Calu3 (cell line): Measurements from ENCODE around the gene TGFA. TPM values are rescaled to one million over a fixed set of nuclear protein-coding genes. Genes with fewer than 3 reads are reported as not detected.

ENCODE experiments used
- BruUV-seq: library from RNA; stranded (reverse); fragments of 400-500 nt; replicated peaks from 2 replicates; lab custom pipeline; 2021; lab: Mats Ljungman, UMichigan
- CTCF ChIA-PET: fragments of 300-600 bp; sonication (Branson Sonifier 250); formaldehyde crosslinking; loops from one replicate; lab custom pipeline; 2022; ENCODE audit warnings: antibody characterized with exemption; lab: Charles Lee
- DNase-seq: peaks from one replicate; pipeline ENCODE4 v3.0.0; 2022
- H3K27ac Mint-ChIP-seq: one replicate; pipeline ENCODE4 v1.8.0; 2022; ENCODE audit warnings: mixed read lengths; ENCODE audit not compliant: unreplicated experiment
- H3K27me3 Mint-ChIP-seq: one replicate; pipeline ENCODE4 v1.8.0; 2022; ENCODE audit warnings: mixed read lengths; ENCODE audit not compliant: unreplicated experiment
- H3K36me3 Mint-ChIP-seq: one replicate; pipeline ENCODE4 v1.8.0; 2022; ENCODE audit warnings: mild to moderate bottlenecking, moderate library complexity, mixed read lengths; ENCODE audit not compliant: insufficient read depth, unreplicated experiment
- H3K4me1 Mint-ChIP-seq: one replicate; pipeline ENCODE4 v1.8.0; 2022; ENCODE audit warnings: mild to moderate bottlenecking, low read depth, mixed read lengths; ENCODE audit not compliant: unreplicated experiment
- H3K4me3 Mint-ChIP-seq: one replicate; pipeline ENCODE4 v1.8.0; 2022; ENCODE audit warnings: mild to moderate bottlenecking, low read depth, moderate library complexity, mixed read lengths; ENCODE audit not compliant: unreplicated experiment
- H3K9me3 Mint-ChIP-seq: one replicate; pipeline ENCODE4 v1.8.0; 2022; ENCODE audit warnings: low read depth, mixed read lengths; ENCODE audit not compliant: unreplicated experiment
- intact Hi-C: fragments of 100-400 bp; cut with micrococcal nuclease; formaldehyde crosslinking; loops from one replicate; pipeline ENCODE4 v1.10.0; 2022; ENCODE audit not compliant: unreplicated experiment
- total RNA-seq: library from RNA; stranded (reverse); gene quantifications from 2 replicates; pipeline ENCODE4 v1.2.3, GENCODE V29; 2022
- TF ChIP-seq, protein P1 (sequence below): fragments of 200-600 bp; IDR thresholded peaks from one replicate; pipeline ENCODE4 v1.8.0; 2022; ENCODE audit warnings: antibody characterized with exemption; ENCODE audit not compliant: unreplicated experiment

Gene TGFA
- total RNA-seq, 1 experiment from 2014 or later, result 80.0 TPM

DNA sequence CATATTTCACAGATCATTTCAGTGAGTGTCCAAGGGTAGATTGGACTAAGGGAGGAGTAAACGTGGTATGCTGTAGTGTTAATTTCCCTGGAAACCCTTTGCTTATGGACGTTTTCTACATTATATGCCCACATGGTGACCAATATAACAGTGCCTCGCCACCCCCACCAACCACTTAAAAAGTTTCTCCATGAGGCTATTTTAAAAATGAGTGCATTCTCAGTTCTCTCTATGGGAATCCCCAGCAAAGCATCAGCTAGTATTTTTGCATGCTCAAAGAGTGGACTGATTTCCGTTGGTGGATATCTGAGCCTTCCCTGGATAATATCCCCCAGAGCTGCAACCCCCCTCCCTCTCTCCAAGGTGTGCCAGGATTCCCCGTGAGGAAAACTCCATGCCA lies 73.2 kb downstream of the TGFA start:
- Mint-ChIP-seq H3K4me1 (peaks cover 10% of the 10 kb centered on the region), H3K4me3 (no peak overlapping the region), H3K36me3 (peaks cover 5% of the 10 kb centered on the region), H3K27me3 (no peaks in the 10 kb centered on the region), H3K9me3 (no peaks in the 10 kb centered on the region), H3K27ac (no peak overlapping the region)
- CTCF ChIA-PET, result interaction anchor here (1.0 kb wide), 1 partner anchor 16 kb away, joined by 3 read pairs; no protein-coding TSS in a partner anchor
- intact Hi-C loops, result no loop called here
- DNase-seq, result no peak
- BruUV-seq, result no TSS peak
- TF ChIP-seq, protein P1, sequence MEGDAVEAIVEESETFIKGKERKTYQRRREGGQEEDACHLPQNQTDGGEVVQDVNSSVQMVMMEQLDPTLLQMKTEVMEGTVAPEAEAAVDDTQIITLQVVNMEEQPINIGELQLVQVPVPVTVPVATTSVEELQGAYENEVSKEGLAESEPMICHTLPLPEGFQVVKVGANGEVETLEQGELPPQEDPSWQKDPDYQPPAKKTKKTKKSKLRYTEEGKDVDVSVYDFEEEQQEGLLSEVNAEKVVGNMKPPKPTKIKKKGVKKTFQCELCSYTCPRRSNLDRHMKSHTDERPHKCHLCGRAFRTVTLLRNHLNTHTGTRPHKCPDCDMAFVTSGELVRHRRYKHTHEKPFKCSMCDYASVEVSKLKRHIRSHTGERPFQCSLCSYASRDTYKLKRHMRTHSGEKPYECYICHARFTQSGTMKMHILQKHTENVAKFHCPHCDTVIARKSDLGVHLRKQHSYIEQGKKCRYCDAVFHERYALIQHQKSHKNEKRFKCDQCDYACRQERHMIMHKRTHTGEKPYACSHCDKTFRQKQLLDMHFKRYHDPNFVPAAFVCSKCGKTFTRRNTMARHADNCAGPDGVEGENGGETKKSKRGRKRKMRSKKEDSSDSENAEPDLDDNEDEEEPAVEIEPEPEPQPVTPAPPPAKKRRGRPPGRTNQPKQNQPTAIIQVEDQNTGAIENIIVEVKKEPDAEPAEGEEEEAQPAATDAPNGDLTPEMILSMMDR, result no peak

DNA sequence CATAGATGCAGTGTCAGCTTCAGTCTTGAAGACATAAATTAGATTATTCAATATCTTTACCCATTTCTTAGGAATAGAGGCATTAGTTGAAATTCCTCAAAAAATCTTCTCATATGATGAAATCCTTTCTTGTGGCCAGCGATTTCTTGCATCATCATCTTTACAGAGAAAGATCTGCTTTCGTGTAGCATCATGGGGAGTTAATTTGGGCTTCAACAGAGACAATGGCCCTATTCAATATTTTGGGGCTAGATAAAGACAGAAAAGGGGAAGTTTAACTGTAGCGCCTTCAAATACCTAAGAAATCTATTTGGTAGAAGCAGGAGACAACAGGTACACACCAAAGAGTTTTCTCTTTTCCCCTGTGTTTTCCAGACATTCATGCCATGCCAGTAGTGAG lies 73.8 kb downstream of the TGFA start:
- H3K4me3 Mint-ChIP-seq, result no peak overlapping the region
- no peaks in the 10 kb centered on the region for H3K9me3 Mint-ChIP-seq
- intact Hi-C loops, result no loop called here
- BruUV-seq, result no TSS peak
- TF ChIP-seq, protein P1, result no peak
- H3K4me1 Mint-ChIP-seq, result peaks cover 10% of the 10 kb centered on the region
- CTCF ChIA-PET, result no interaction called here
- H3K27ac Mint-ChIP-seq, result no peak overlapping the region
- no peaks in the 10 kb centered on the region for H3K27me3 Mint-ChIP-seq
- H3K36me3 Mint-ChIP-seq, result peaks cover 5% of the 10 kb centered on the region
- DNase-seq, result no peak

DNA sequence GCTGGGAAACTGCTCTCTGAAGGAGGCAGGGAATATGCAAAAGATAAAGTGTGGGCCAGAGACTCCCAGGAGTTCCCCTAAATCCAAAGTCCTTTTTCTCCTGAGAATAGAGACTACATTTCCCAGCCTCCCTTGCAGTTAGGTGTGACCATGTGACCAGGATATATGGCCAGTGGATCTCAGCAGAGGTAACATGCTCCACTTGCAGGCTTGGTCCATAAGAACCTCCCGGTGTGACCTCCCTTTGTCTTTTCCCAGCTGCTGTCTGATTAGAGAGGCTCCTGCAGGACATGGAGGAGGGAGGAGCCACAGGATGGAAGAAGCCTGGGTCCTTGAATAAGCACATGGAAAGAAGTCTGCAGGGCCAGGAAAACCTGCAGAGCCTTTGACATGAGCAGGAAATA lies 76.2 kb downstream of the TGFA start:
- no TSS peak for BruUV-seq
- TF ChIP-seq, protein P1, result no peak
- peaks cover 31% of the 10 kb centered on the region for H3K4me1 Mint-ChIP-seq
- CTCF ChIA-PET, result no interaction called here
- intact Hi-C loops, result no loop called here
- H3K9me3 Mint-ChIP-seq, result no peaks in the 10 kb centered on the region
- peaks cover 5% of the 10 kb centered on the region for H3K36me3 Mint-ChIP-seq
- no peaks in the 10 kb centered on the region for H3K27me3 Mint-ChIP-seq
- no peak overlapping the region for H3K27ac Mint-ChIP-seq
- H3K4me3 Mint-ChIP-seq, result no peak overlapping the region
- no peak for DNase-seq

GRCh38 chr2:70475266-70475665 lies 78.4 kb downstream of the TGFA start:
- no TSS peak for BruUV-seq
- TF ChIP-seq, protein P1, result no peak
- Mint-ChIP-seq H3K27me3 (no peaks in the 10 kb centered on the region), H3K4me3 (no peak overlapping the region), H3K27ac (no peak overlapping the region), H3K4me1 (peaks cover 42% of the 10 kb centered on the region), H3K36me3 (no peaks in the 10 kb centered on the region), H3K9me3 (no peaks in the 10 kb centered on the region)
- intact Hi-C loops, result no loop called here
- CTCF ChIA-PET, result no interaction called here
- DNase-seq, result no peak
